GM18858 (cell line): Measurements from ENCODE around the gene GUCY2D.

Experiments
- ATAC-seq: cut with Tn5 transposase; IDR thresholded peaks from one replicate; pipeline ENCODE4 v1.9.1; 2021; ENCODE audit not compliant: unreplicated experiment

Gene GUCY2D

GRCh38 chr17:8063761-8064534 is 61.5 kb downstream of the GUCY2D start:
- ATAC-seq: no peak

- ATAC-seq: no peak
Observed at GRCh38 chr17:8064561-8065019, 62.2 kb downstream of the GUCY2D start.

GRCh38 chr17:8066841-8067775 is 64.7 kb downstream of the GUCY2D start:
- no peak for ATAC-seq

GRCh38 chr17:8067806-8068205 is 65.4 kb downstream of the GUCY2D start:
- ATAC-seq: no peak

- ATAC-seq: no peak
Observed at GRCh38 chr17:8068736-8069586, 66.5 kb downstream of the GUCY2D start.

- no peak for ATAC-seq
Observed at GRCh38 chr17:8069587-8069860, 67.1 kb downstream of the GUCY2D start.
